NB4 (cell line): ENCODE results near the gene LXN.

Source experiments
- CTCF ChIP-seq: IDR thresholded peaks from one replicate; pipeline ENCODE4 v1.5.1; 2012; ENCODE audit warnings: low read depth, low read length
- MYC ChIP-seq: IDR thresholded peaks from 2 replicates; pipeline ENCODE4 v1.6.1; 2011; ENCODE audit warnings: low read depth, low read length
- POLR2A ChIP-seq: IDR thresholded peaks from 2 replicates; pipeline ENCODE4 v1.6.1; 2011; ENCODE audit warnings: mild to moderate bottlenecking; ENCODE audit not compliant: insufficient read length; ENCODE audit errors: extremely low read depth
- TF ChIP-seq, protein P1 (sequence below): IDR thresholded peaks from 2 replicates; pipeline ENCODE4 v1.6.1; 2011; ENCODE audit warnings: low read depth, low read length

DNA sequence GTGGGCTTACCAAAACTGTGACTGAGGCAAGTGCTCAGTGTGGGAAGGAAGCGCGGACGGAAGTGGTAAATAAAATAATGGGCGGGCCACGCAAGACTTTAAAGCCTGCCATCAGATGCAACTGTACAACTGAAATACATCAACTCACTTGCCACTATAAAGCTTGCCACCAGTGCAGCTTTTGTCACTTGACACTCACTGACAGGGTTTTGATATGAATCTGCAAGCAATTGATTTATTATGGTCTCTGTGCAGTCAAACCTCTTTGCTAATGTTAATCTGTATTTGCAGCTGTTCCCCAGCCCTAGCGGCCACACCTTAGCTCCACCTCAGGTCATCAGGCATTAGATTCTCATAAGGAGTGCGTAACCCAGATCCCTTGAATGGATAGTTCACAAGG, 30.4 kb downstream of the LXN start:
- TF ChIP-seq CTCF (no peak), MYC (no peak), POLR2A (no peak)
- TF ChIP-seq, protein P1, sequence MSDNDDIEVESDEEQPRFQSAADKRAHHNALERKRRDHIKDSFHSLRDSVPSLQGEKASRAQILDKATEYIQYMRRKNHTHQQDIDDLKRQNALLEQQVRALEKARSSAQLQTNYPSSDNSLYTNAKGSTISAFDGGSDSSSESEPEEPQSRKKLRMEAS, result no peak
